ENCODE data around the gene CACFD1.

Gene CACFD1

GRCh38 chr9:133499892-133500270 is 40.1 kb downstream of the CACFD1 start:
- no peak for DNase-seq (ENCODE audit: low read depth in 2 of 2)

GRCh38 chr9:133502112-133502511 is 42.3 kb downstream of the CACFD1 start:
- no peak for DNase-seq (ENCODE audit: low read depth in 2 of 2)

GRCh38 chr9:133505186-133505830 is 45.5 kb downstream of the CACFD1 start:
- DNase-seq (ENCODE audit: low read depth in 2 of 2) = no peak

GRCh38 chr9:133505901-133506652 is 46.3 kb downstream of the CACFD1 start:
- peak; percentile 25 for DNase-seq (ENCODE audit: low read depth in 2 of 2)

GRCh38 chr9:133506653-133507038 is 46.9 kb downstream of the CACFD1 start:
- DNase-seq (ENCODE audit: low read depth in 2 of 2) = peak; percentile 14 to 20

- DNase-seq (ENCODE audit: low read depth in 2 of 2) = no peak
These were observed 47.6 kb downstream of the CACFD1 start for GRCh38 chr9:133507246-133507965.

GRCh38 chr9:133508046-133508445 is 48.3 kb downstream of the CACFD1 start:
- DNase-seq (ENCODE audit: low read depth in 2 of 2) = no peak

GRCh38 chr9:133509179-133510083 is 49.7 kb downstream of the CACFD1 start:
- DNase-seq (ENCODE audit: low read depth in 2 of 2) = no peak

GRCh38 chr9:133510926-133511505 is 51.2 kb downstream of the CACFD1 start:
- no peak for DNase-seq (ENCODE audit: low read depth in 2 of 2)

GRCh38 chr9:133511607-133512006 is 51.8 kb downstream of the CACFD1 start:
- no peak for DNase-seq (ENCODE audit: low read depth in 2 of 2)

- no peak for DNase-seq (ENCODE audit: low read depth in 2 of 2)
These were observed 52.8 kb downstream of the CACFD1 start for GRCh38 chr9:133512253-133513213.

GRCh38 chr9:133513214-133514100 is 53.7 kb downstream of the CACFD1 start:
- no peak for DNase-seq (ENCODE audit: low read depth in 2 of 2)

GRCh38 chr9:133514460-133515239 is 54.9 kb downstream of the CACFD1 start:
- no peak for DNase-seq (ENCODE audit: low read depth in 2 of 2)

GRCh38 chr9:133515240-133515610 is 55.4 kb downstream of the CACFD1 start:
- DNase-seq (ENCODE audit: low read depth in 2 of 2) = no peak

GRCh38 chr9:133515615-133516255 is 56.0 kb downstream of the CACFD1 start:
- DNase-seq (ENCODE audit: low read depth in 2 of 2) = no peak

GRCh38 chr9:133516256-133516960 is 56.6 kb downstream of the CACFD1 start:
- no peak for DNase-seq (ENCODE audit: low read depth in 2 of 2)

GRCh38 chr9:133516961-133517350 is 57.2 kb downstream of the CACFD1 start:
- DNase-seq (ENCODE audit: low read depth in 2 of 2) = no peak
